HG02759 (cell line): ENCODE measurements around the gene KIAA0232.

Source experiments
- ATAC-seq: cut with Tn5 transposase; IDR thresholded peaks from one replicate; pipeline ENCODE4 v1.9.1; 2021; ENCODE audit warnings: mild to moderate bottlenecking, moderate library complexity; ENCODE audit not compliant: unreplicated experiment

The KIAA0232 gene

GRCh38 chr4:6847178-6847577 lies 64.7 kb downstream of the KIAA0232 start:
- ATAC-seq, result no peak

- no peak for ATAC-seq
Observed at GRCh38 chr4:6848717-6849305, 66.3 kb downstream of the KIAA0232 start.

- ATAC-seq, result no peak
Observed at GRCh38 chr4:6849691-6850090, 67.2 kb downstream of the KIAA0232 start.

GRCh38 chr4:6851431-6851830 lies 68.9 kb downstream of the KIAA0232 start:
- ATAC-seq, result no peak

GRCh38 chr4:6851962-6852361 lies 69.4 kb downstream of the KIAA0232 start:
- no peak for ATAC-seq

GRCh38 chr4:6852582-6852981 lies 70.1 kb downstream of the KIAA0232 start:
- ATAC-seq, result no peak

- ATAC-seq, result no peak
Observed at GRCh38 chr4:6854098-6854744, 71.7 kb downstream of the KIAA0232 start.

- ATAC-seq, result peak; percentile 92
Observed at GRCh38 chr4:6855692-6856297, 73.3 kb downstream of the KIAA0232 start.

- no peak for ATAC-seq
Observed at GRCh38 chr4:6856391-6856790, 73.9 kb downstream of the KIAA0232 start.

GRCh38 chr4:6857009-6857882 lies 74.7 kb downstream of the KIAA0232 start:
- no peak for ATAC-seq

GRCh38 chr4:6858997-6859396 lies 76.5 kb downstream of the KIAA0232 start:
- no peak for ATAC-seq

- ATAC-seq, result no peak
Observed at GRCh38 chr4:6859543-6859942, 77.0 kb downstream of the KIAA0232 start.

- no peak for ATAC-seq
Observed at GRCh38 chr4:6868386-6868785, 85.9 kb downstream of the KIAA0232 start.

- no peak for ATAC-seq
Observed at GRCh38 chr4:6869944-6870343, 87.4 kb downstream of the KIAA0232 start.

- no peak for ATAC-seq
Observed at GRCh38 chr4:6873291-6873690, 90.8 kb downstream of the KIAA0232 start.

- peak; percentile 80 for ATAC-seq
Observed at GRCh38 chr4:6873792-6874461, 91.4 kb downstream of the KIAA0232 start.

GRCh38 chr4:6874981-6875380 lies 92.5 kb downstream of the KIAA0232 start:
- no peak for ATAC-seq

GRCh38 chr4:6875431-6875831 lies 92.9 kb downstream of the KIAA0232 start:
- ATAC-seq, result no peak

- ATAC-seq, result no peak
Observed at GRCh38 chr4:6876440-6876839, 93.9 kb downstream of the KIAA0232 start.

GRCh38 chr4:6877067-6877466 lies 94.5 kb downstream of the KIAA0232 start:
- ATAC-seq, result no peak
